Mesenchymal stem cell (in vitro differentiated cells and primary cell): ENCODE data around the gene NETO1.

Experiments
- DNase-seq: peaks from one replicate; pipeline ENCODE4 v3.0.0-alpha.2; 2013
- H2AFZ ChIP-seq: one replicate; pipeline ENCODE4 v1.6.1; 2013; ENCODE audit warnings: low read depth, mild to moderate bottlenecking, control low read depth, inconsistent platforms, low read length, moderate library complexity
- H2AK5ac ChIP-seq: 2 replicates; pipeline ENCODE4 v1.6.1; 2013; ENCODE audit warnings: low read length, moderate library complexity, mild to moderate bottlenecking, inconsistent platforms; ENCODE audit not compliant: severe bottlenecking
- H2BK120ac ChIP-seq: one replicate; pipeline ENCODE4 v1.6.1; 2013; ENCODE audit warnings: low read depth, mild to moderate bottlenecking, inconsistent platforms, low read length, moderate library complexity
- H2BK12ac ChIP-seq, 2 experiments: one replicate each; pipeline ENCODE4 v1.6.1; 2013; ENCODE audit warnings: inconsistent platforms in 2 of 2, low read length in 2 of 2, mild to moderate bottlenecking in 2 of 2, moderate library complexity in 2 of 2, control low read depth in 1 of 2
- H2BK15ac ChIP-seq: one replicate; pipeline ENCODE4 v1.6.1; 2013; ENCODE audit warnings: mild to moderate bottlenecking, low read depth, inconsistent platforms; ENCODE audit not compliant: poor library complexity, severe bottlenecking
- H2BK5ac ChIP-seq: 2 replicates; pipeline ENCODE4 v1.6.1; 2013; ENCODE audit warnings: low read depth, mild to moderate bottlenecking, low read length, control low read depth, inconsistent platforms; ENCODE audit not compliant: poor library complexity, severe bottlenecking
- H3K14ac ChIP-seq, 2 experiments: one replicate each; pipeline ENCODE4 v1.6.1; 2013; ENCODE audit warnings: inconsistent platforms in 2 of 2, low read length in 2 of 2, control low read depth in 1 of 2, mild to moderate bottlenecking in 1 of 2, moderate library complexity in 1 of 2
- H3K18ac ChIP-seq, 2 experiments: one replicate each; pipeline ENCODE4 v1.6.1; 2013; ENCODE audit warnings: inconsistent platforms in 2 of 2, low read length in 2 of 2, control low read depth in 1 of 2, low read depth in 1 of 2, mild to moderate bottlenecking in 1 of 2
- H3K23ac ChIP-seq, 2 experiments: one replicate each; pipeline ENCODE4 v1.6.1; 2013; ENCODE audit warnings: inconsistent platforms in 2 of 2, low read length in 2 of 2, mild to moderate bottlenecking in 2 of 2, moderate library complexity in 2 of 2, control low read depth in 1 of 2
- H3K27ac ChIP-seq: 2 replicates; pipeline ENCODE4 v1.5.1; 2013; ENCODE audit warnings: mild to moderate bottlenecking, moderate library complexity, low read length, control low read depth, inconsistent platforms; ENCODE audit not compliant: poor library complexity, severe bottlenecking
- H3K27me3 ChIP-seq, 2 experiments: 2 replicates each; pipeline versions ENCODE4 v1.6.1 to v1.7.0; 2013; ENCODE audit warnings: low read length in 2 of 2, mild to moderate bottlenecking in 2 of 2, moderate library complexity in 2 of 2, control low read depth in 1 of 2, inconsistent platforms in 1 of 2; ENCODE audit not compliant: control insufficient read depth in 1 of 2, insufficient read depth in 1 of 2
- H3K36me3 ChIP-seq, 2 experiments: 2 replicates each; pipeline versions ENCODE4 v1.6.1 to v1.7.0; 2013; ENCODE audit warnings: low read length in 2 of 2, control low read depth in 1 of 2, inconsistent platforms in 1 of 2, low read depth in 1 of 2, mild to moderate bottlenecking in 1 of 2; ENCODE audit not compliant: insufficient read depth in 2 of 2, control insufficient read depth in 1 of 2
- H3K4ac ChIP-seq, 2 experiments: one replicate each; pipeline ENCODE4 v1.6.1; 2013; ENCODE audit warnings: inconsistent platforms in 2 of 2, low read length in 2 of 2, mild to moderate bottlenecking in 2 of 2, moderate library complexity in 2 of 2, control low read depth in 1 of 2, low read depth in 1 of 2
- H3K4me1 ChIP-seq: 2 replicates; pipeline ENCODE4 v1.6.1; 2013; ENCODE audit warnings: low read depth, low read length, control low read depth; ENCODE audit not compliant: control insufficient read depth, insufficient read depth
- H3K4me2 ChIP-seq: 2 replicates; pipeline ENCODE4 v1.6.1; 2013; ENCODE audit warnings: low read length, mild to moderate bottlenecking, inconsistent platforms; ENCODE audit not compliant: poor library complexity, severe bottlenecking
- H3K4me3 ChIP-seq, 2 experiments: 2 replicates each; pipeline versions ENCODE4 v1.5.1 to v1.7.0; 2013; ENCODE audit warnings: low read length in 2 of 2, mild to moderate bottlenecking in 2 of 2, control low read depth in 1 of 2, low read depth in 1 of 2; ENCODE audit not compliant: insufficient read depth in 1 of 2
- H3K79me1 ChIP-seq: replicated peaks from 2 replicates; pipeline ENCODE4 v1.6.1; 2013; ENCODE audit warnings: mild to moderate bottlenecking, control low read depth, low read length, inconsistent platforms; ENCODE audit not compliant: poor library complexity, severe bottlenecking
- H3K9ac ChIP-seq: 2 replicates; pipeline ENCODE4 v1.7.0; 2013; ENCODE audit warnings: mild to moderate bottlenecking, low read length, moderate library complexity
- H3K9me3 ChIP-seq: 2 replicates; pipeline ENCODE4 v1.7.0; 2013; ENCODE audit warnings: mild to moderate bottlenecking, low read length; ENCODE audit not compliant: control insufficient read depth
- H4K8ac ChIP-seq: one replicate; pipeline ENCODE4 v1.6.1; 2013; ENCODE audit warnings: inconsistent platforms, mild to moderate bottlenecking, low read length, moderate library complexity
- H4K91ac ChIP-seq: one replicate; pipeline ENCODE4 v1.6.1; 2013; ENCODE audit warnings: mild to moderate bottlenecking, low read length, inconsistent platforms
- WGBS: methylation state at CpG from one replicate; pipeline ENCODE4 v1.1.7; 2013; ENCODE audit warnings: mixed read lengths; 5-methylcytosine and 5-hydroxymethylcytosine counted together

The NETO1 gene

DNA sequence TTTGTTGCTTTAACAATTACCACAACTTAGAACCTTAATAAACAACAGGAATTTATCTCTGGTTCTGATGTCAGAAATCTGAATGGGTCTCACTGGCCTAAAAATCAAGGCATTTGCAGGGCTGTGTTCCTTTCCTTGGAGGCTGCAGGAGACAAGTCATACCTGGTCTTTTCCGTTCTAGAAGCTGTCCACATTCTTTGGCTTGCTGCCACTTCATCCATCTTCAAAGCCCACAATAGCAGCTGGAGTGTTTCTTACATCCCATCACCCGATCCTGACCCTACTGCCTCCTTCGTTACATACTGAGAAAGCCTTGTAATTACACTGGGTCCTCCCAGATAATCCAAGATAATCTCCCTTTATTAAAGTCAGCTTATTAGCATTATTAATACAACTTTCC, 18.1 kb downstream of the NETO1 start:
- Histone ChIP-seq H4K8ac (no peak overlapping the region), H3K18ac (no peak overlapping the region), H3K27me3 (no peaks in the 10 kb centered on the region), H2BK5ac (no peak overlapping the region), H2BK15ac (no peak overlapping the region), H3K9ac (no peak overlapping the region), H3K79me1 (no peaks in the 10 kb centered on the region), H2BK12ac (no peak overlapping the region), H3K36me3 (no peaks in the 10 kb centered on the region), H2BK120ac (no peak overlapping the region), H2AK5ac (no peak overlapping the region), H3K4me1 (no peaks in the 10 kb centered on the region), H3K14ac (no peak overlapping the region), H3K23ac (no peak overlapping the region), H3K4me3 (no peak overlapping the region), H3K4ac (no peak overlapping the region), H3K9me3 (peaks cover 6% of the 10 kb centered on the region), H2AFZ (no peak overlapping the region), H4K91ac (no peak overlapping the region), H3K27ac (no peak overlapping the region), H3K4me2 (no peak overlapping the region)
- no peak for DNase-seq
- WGBS, result 64% methylated on average over 3 of the region's 3 CpGs

DNA sequence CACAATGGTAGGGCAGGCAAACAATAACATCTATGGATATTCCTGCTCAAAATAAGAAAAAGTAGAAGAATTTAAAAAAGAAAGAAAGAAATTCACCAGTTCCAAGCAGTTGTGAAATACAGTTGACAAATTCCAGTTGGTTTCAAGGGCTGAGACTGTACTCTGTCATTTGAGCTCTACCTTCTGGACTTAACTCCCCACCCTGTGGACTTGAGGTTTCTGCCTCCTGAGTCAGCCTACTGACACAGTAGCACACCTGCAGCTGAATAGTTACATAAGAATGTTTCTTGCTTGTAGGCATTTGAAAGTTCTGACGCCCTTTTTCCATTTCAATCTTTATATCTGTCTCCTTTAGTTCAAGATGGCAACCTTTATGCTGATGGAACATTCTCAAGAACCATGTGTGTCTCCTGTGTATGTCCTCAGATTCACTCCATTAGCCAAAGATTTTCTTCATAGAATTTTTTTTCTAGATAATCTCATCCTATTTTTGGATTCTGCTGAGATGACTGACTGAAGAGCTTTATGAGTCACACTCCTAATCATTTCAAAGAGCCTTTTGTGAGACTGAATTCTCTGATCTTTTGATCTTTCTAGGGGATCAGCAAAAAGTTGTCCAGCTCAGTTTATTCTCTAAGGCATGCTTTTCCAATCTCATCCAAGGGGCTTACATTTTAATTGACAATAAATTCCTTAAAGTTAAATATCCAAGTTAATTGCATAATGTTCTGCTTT, 19.1 kb downstream of the NETO1 start:
- Histone ChIP-seq H3K4ac (no peak overlapping the region), H2AK5ac (no peak overlapping the region), H3K4me1 (no peaks in the 10 kb centered on the region), H3K4me3 (no peak overlapping the region), H3K9me3 (peaks cover 6% of the 10 kb centered on the region), H3K23ac (no peak overlapping the region), H4K91ac (no peak overlapping the region), H2BK12ac (no peak overlapping the region), H2BK5ac (no peak overlapping the region), H3K36me3 (no peaks in the 10 kb centered on the region), H3K4me2 (no peak overlapping the region), H2BK15ac (no peak overlapping the region), H3K27ac (no peak overlapping the region), H4K8ac (no peak overlapping the region), H2AFZ (no peak overlapping the region), H2BK120ac (no peak overlapping the region), H3K18ac (no peak overlapping the region), H3K14ac (no peak overlapping the region), H3K79me1 (no peaks in the 10 kb centered on the region), H3K27me3 (no peaks in the 10 kb centered on the region), H3K9ac (no peak overlapping the region)
- 75% methylated on average over 1 of the region's 1 CpG for WGBS
- no peak for DNase-seq

DNA sequence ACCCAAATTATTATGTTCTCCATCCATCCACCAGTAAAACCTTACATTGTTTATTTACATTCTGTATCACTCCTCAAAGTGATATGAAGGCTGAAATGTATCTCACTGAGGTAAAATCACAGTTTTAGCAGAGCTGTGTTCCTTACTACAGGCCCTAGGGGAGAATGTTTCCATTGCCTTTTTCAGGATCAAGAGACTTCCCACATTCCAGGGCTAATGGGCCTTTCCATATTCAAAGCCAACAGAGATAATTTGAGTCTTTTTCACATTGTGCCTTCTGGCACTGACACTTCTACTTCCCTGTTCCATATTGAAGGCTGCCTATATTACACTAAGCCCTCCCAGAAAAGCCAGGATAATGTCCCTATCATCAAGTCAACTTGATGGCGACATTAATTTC, 20.0 kb downstream of the NETO1 start:
- Histone ChIP-seq H2BK12ac (no peak overlapping the region), H3K27me3 (no peaks in the 10 kb centered on the region), H3K23ac (no peak overlapping the region), H3K9me3 (peaks cover 6% of the 10 kb centered on the region), H3K18ac (no peak overlapping the region), H2AK5ac (no peak overlapping the region), H4K91ac (no peak overlapping the region), H3K4me3 (no peak overlapping the region), H4K8ac (no peak overlapping the region), H2BK120ac (no peak overlapping the region), H2BK5ac (no peak overlapping the region), H2AFZ (no peak overlapping the region), H3K4me2 (no peak overlapping the region), H2BK15ac (no peak overlapping the region), H3K4me1 (no peaks in the 10 kb centered on the region), H3K27ac (no peak overlapping the region), H3K79me1 (no peaks in the 10 kb centered on the region), H3K36me3 (no peaks in the 10 kb centered on the region), H3K14ac (no peak overlapping the region), H3K9ac (no peak overlapping the region), H3K4ac (no peak overlapping the region)
- WGBS, result 90% methylated on average over 1 of the region's 1 CpG
- DNase-seq, result no peak

DNA sequence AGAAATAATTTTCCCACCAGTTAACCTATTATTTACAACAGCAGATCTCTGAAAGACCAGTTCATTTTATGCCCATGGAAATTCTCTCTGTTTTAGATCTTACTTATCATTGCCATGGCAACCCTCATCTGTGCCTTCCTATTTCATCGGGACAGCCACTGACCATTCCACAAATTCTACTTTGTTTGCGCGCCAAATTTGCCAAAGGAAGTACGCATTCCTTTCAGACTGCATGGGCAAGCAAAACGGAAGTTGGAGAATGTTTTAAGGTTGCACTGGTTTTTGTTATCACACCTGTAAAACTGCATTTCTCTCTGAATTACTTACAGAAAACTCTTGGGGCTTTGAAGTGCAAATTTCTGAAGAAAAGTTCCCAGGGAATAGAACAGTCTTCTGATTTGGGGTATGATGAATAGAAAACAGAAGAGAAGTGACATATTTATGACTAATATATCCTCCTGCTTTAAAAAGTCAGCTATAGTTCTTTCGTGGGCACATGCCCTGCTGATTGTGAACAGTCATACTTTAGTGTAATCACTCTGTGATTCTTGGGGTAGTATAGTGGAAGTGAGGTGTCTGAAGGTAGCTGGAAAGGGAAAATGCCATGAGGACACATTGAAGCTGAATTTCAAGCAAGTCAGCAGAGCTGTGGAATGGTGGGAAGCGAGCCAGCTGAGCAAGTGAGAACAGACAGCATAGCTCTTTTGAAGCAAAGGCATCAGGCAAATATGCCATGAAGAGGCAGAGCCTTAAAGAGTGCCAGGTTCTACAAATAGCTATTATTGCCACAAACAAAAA, 20.9 kb downstream of the NETO1 start:
- H4K91ac ChIP-seq, result no peak overlapping the region
- no peaks in the 10 kb centered on the region for H3K79me1 ChIP-seq
- no peak overlapping the region for H2BK15ac ChIP-seq
- H3K9ac ChIP-seq, result no peak overlapping the region
- no peak overlapping the region for H3K27ac ChIP-seq
- no peak overlapping the region for H3K14ac ChIP-seq
- no peak overlapping the region for H2AFZ ChIP-seq
- H3K27me3 ChIP-seq, result no peaks in the 10 kb centered on the region
- no peak for DNase-seq
- H3K23ac ChIP-seq, result no peak overlapping the region
- peaks cover 6% of the 10 kb centered on the region for H3K9me3 ChIP-seq
- H2BK120ac ChIP-seq, result no peak overlapping the region
- WGBS, result 80% methylated on average over 3 of the region's 7 CpGs
- no peak overlapping the region for H2AK5ac ChIP-seq
- H3K18ac ChIP-seq, result no peak overlapping the region
- no peak overlapping the region for H3K4ac ChIP-seq
- H2BK12ac ChIP-seq, result no peak overlapping the region
- H3K4me2 ChIP-seq, result no peak overlapping the region
- no peaks in the 10 kb centered on the region for H3K36me3 ChIP-seq
- H3K4me3 ChIP-seq, result no peak overlapping the region
- H4K8ac ChIP-seq, result no peak overlapping the region
- no peak overlapping the region for H2BK5ac ChIP-seq
- no peaks in the 10 kb centered on the region for H3K4me1 ChIP-seq
